NB4 (cell line): ENCODE data around the gene ITGB7.

Experiments
- MYC ChIP-seq: IDR thresholded peaks from 2 replicates; pipeline ENCODE4 v1.6.1; 2011; ENCODE audit warnings: low read depth, low read length
- POLR2A ChIP-seq: IDR thresholded peaks from 2 replicates; pipeline ENCODE4 v1.6.1; 2011; ENCODE audit warnings: mild to moderate bottlenecking; ENCODE audit not compliant: insufficient read length; ENCODE audit errors: extremely low read depth
- TF ChIP-seq, protein P1 (sequence below): IDR thresholded peaks from one replicate; pipeline ENCODE4 v1.5.1; 2012; ENCODE audit warnings: low read depth, low read length
- TF ChIP-seq, protein P2 (sequence below): IDR thresholded peaks from 2 replicates; pipeline ENCODE4 v1.6.1; 2011; ENCODE audit warnings: low read depth, low read length

DNA sequence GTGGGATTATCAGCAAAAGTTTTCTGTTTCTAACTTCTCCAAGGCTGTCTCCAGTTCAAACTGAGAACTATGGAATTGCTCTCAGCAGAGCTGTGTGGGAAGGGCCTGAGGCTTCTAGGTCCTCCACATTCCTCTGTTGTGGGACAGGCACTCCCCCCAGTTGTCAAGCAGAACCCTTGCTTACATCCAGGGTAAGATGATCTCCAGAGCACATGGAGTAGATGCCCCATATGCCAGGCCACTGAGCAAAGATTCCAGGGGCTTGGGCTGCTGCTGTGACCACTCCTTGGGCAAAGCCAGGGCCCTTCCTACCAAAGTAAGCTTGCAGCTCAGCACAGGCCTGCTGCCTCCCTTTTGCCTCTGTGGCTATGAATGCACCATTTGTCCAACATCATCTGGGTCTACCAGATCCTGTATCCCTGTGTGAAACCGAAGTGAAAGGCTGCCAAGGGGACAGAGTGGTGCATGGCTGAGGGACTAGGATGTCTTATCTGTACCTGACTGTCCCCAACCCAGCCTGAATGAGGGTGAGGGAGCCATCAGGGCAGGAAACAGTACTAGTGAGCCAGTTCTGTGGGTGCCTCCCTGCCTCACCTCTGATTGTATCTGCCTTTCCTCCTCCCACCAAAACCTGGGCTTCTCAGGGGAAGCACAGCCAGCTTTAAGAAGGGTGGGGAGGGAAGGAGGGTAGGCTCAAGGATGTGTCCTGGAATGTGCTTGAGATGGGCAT lies 47.9 kb upstream of the ITGB7 start:
- TF ChIP-seq, protein P1, sequence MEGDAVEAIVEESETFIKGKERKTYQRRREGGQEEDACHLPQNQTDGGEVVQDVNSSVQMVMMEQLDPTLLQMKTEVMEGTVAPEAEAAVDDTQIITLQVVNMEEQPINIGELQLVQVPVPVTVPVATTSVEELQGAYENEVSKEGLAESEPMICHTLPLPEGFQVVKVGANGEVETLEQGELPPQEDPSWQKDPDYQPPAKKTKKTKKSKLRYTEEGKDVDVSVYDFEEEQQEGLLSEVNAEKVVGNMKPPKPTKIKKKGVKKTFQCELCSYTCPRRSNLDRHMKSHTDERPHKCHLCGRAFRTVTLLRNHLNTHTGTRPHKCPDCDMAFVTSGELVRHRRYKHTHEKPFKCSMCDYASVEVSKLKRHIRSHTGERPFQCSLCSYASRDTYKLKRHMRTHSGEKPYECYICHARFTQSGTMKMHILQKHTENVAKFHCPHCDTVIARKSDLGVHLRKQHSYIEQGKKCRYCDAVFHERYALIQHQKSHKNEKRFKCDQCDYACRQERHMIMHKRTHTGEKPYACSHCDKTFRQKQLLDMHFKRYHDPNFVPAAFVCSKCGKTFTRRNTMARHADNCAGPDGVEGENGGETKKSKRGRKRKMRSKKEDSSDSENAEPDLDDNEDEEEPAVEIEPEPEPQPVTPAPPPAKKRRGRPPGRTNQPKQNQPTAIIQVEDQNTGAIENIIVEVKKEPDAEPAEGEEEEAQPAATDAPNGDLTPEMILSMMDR, result no peak
- TF ChIP-seq POLR2A (no peak), MYC (no peak)
- TF ChIP-seq, protein P2, sequence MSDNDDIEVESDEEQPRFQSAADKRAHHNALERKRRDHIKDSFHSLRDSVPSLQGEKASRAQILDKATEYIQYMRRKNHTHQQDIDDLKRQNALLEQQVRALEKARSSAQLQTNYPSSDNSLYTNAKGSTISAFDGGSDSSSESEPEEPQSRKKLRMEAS, result no peak
